ENCODE results near the gene RHBG.
A peak's percentile ranks its signal among the peaks of the same experiment; 100 is the strongest.
"Not testable (repeated sequence)": the region's sequence is repeated elsewhere in the genome, so short reads cannot be mapped to it uniquely, and the experiment has no call there.

The RHBG gene

GRCh38 chr1:156368889-156369684 is at the start of gene RHBG:
RHBG (plus strand) TSS chr1:156369211; CDS start chr1:156369250, 39 bp downstream.
- peak; percentile 12 for DNase-seq

GRCh38 chr1:156319664-156320063 is 49.3 kb upstream of the RHBG start:
- no peak for DNase-seq

GRCh38 chr1:156320560-156320959 is 48.5 kb upstream of the RHBG start:
- DNase-seq: no peak

GRCh38 chr1:156323179-156323578 is 45.8 kb upstream of the RHBG start:
- DNase-seq: not testable (repeated sequence)

- no peak for DNase-seq
Measured at GRCh38 chr1:156336242-156336641, 32.8 kb upstream of the RHBG start.

- DNase-seq: peak; percentile 11
Measured at GRCh38 chr1:156337052-156337887, 31.7 kb upstream of the RHBG start.

GRCh38 chr1:156337888-156338179 is 31.2 kb upstream of the RHBG start:
- peak; percentile 40 for DNase-seq

GRCh38 chr1:156338180-156338976 is 30.6 kb upstream of the RHBG start, which contains the start of the genes CCT3 and TSACC:
CCT3 (minus strand) TSS chr1:156338292; CDS start chr1:156338184, 108 bp downstream.
TSACC (plus strand) TSS chr1:156338526; CDS start chr1:156339758, 1,232 bp downstream.
- peak; percentile 99 for DNase-seq

- no peak for DNase-seq
Measured at GRCh38 chr1:156342166-156342955, 26.6 kb upstream of the RHBG start.

- no peak for DNase-seq
Measured at GRCh38 chr1:156344409-156344808, 24.6 kb upstream of the RHBG start.

GRCh38 chr1:156346035-156346434 is 23.0 kb upstream of the RHBG start:
- not testable (repeated sequence) for DNase-seq

GRCh38 chr1:156346636-156347035 is 22.4 kb upstream of the RHBG start:
- DNase-seq: no peak

GRCh38 chr1:156347331-156347730 is 21.7 kb upstream of the RHBG start:
- no peak for DNase-seq

- DNase-seq: not testable (repeated sequence)
Measured at GRCh38 chr1:156352481-156352880, 16.5 kb upstream of the RHBG start.

- DNase-seq: no peak
Measured at GRCh38 chr1:156356262-156356874, 12.6 kb upstream of the RHBG start.

- peak; percentile 53 for DNase-seq
Measured at GRCh38 chr1:156356875-156357534, 12.0 kb upstream of the RHBG start.

- DNase-seq: no peak
Measured at GRCh38 chr1:156357977-156358376, 11.0 kb upstream of the RHBG start.

- no peak for DNase-seq
Measured at GRCh38 chr1:156358641-156359040, 10.4 kb upstream of the RHBG start.

GRCh38 chr1:156359249-156359648 is 9.8 kb upstream of the RHBG start:
- DNase-seq: no peak

GRCh38 chr1:156359973-156360372 is 9.0 kb upstream of the RHBG start:
- no peak for DNase-seq

GRCh38 chr1:156360534-156360933 is 8.5 kb upstream of the RHBG start:
- no peak for DNase-seq

Measured in activated naive CD4-positive, alpha-beta T cell treated with Interleukin-2 at 50 U/mL for 16 hours (primary cell).